ENCODE data around the gene OST4. TPM values are rescaled to one million over a fixed set of nuclear protein-coding genes. Genes with fewer than 3 reads are reported as not detected.
"Not testable (repeated sequence)": the region's sequence is repeated elsewhere in the genome, so short reads cannot be mapped to it uniquely, and the experiment has no call there.

Gene OST4
- 100 to 1,000 TPM; 178 to 207 (median 192) TPM for total RNA-seq
- total RNA-seq (2013), result 434 TPM

GRCh38 chr2:27071277-27071989, at the start of gene OST4:
Gene OST4 (minus strand): TSS chr2:27071654.
- Mint-ChIP-seq H3K4me1 (peaks cover 49 to 70% of the 10 kb centered on the region in 2 donors), H3K9me3 (no peaks in the 10 kb centered on the region), H3K27me3 (ENCODE audit: low read depth in 2 of 2) (no peaks in the 10 kb centered on the region), H3K27ac (peak within 1 kb of the TSS; percentile 90 to 93), H3K4me3 (peak within 1 kb of the TSS; percentile 97), H3K36me3 (no peaks in the 10 kb centered on the region)
- no peaks in the 10 kb centered on the region for H3K9me3 ChIP-seq (ENCODE audit: control insufficient read depth, insufficient read depth, low read length)
- peak within 1 kb of the TSS; percentile 92 for H3K4me3 ChIP-seq (ENCODE audit: low read length)
- ATAC-seq (peak; percentile 90 to 97 (median 92)), DNase-seq (peak; percentile 88 to 94)
- intact Hi-C loops (cut with micrococcal nuclease), result loop anchor here (1.0 kb wide), 3 partner anchors 10 to 20 kb away; partner anchors contain the start of genes AGBL5 and KHK
- peak within 1 kb of the TSS; percentile 87 for H3K27ac ChIP-seq (ENCODE audit: low read length)
- H3K27me3 ChIP-seq (ENCODE audit: control insufficient read depth, insufficient read depth, low read length), result no peaks in the 10 kb centered on the region
- no peak for TF ChIP-seq CTCF (IDR thresholded peaks at IDR 0.05)
- peaks cover 20% of the 10 kb centered on the region for H3K36me3 ChIP-seq (ENCODE audit: control insufficient read depth, insufficient read depth, low read length)
- peaks cover 49% of the 10 kb centered on the region for H3K4me1 ChIP-seq (ENCODE audit: control insufficient read depth, insufficient read depth, low read length)
- WGBS (ENCODE audit: insufficient coverage), result under 1% methylated on average over 86 of the region's 86 CpGs

GRCh38 chr2:27119330-27119670, 47.8 kb upstream of the OST4 start:
- peaks cover 24% of the 10 kb centered on the region for H3K4me1 ChIP-seq (ENCODE audit: control insufficient read depth, insufficient read depth, low read length)
- H3K4me3 ChIP-seq (ENCODE audit: low read length); H3K9me3 Mint-ChIP-seq; H3K27ac Mint-ChIP-seq; H3K36me3 Mint-ChIP-seq; intact Hi-C loops (cut with micrococcal nuclease); DNase-seq; H3K27ac ChIP-seq (ENCODE audit: low read length); ATAC-seq; H3K36me3 ChIP-seq (ENCODE audit: control insufficient read depth, insufficient read depth, low read length); H3K9me3 ChIP-seq (ENCODE audit: control insufficient read depth, insufficient read depth, low read length); H3K27me3 ChIP-seq (ENCODE audit: control insufficient read depth, insufficient read depth, low read length): not testable (repeated sequence)
- peaks cover 9 to 18% of the 10 kb centered on the region in 2 donors for H3K4me1 Mint-ChIP-seq
- 80% methylated on average over 8 of the region's 8 CpGs for WGBS (ENCODE audit: insufficient coverage)
- H3K27me3 Mint-ChIP-seq (ENCODE audit: low read depth in 2 of 2), result peaks cover 13 to 29% of the 10 kb centered on the region in 2 donors
- peak overlapping the region; percentile 60 for H3K4me3 Mint-ChIP-seq

GRCh38 chr2:27118525-27119329, 47.3 kb upstream of the OST4 start, which contains the start of gene CGREF1:
Gene CGREF1 (minus strand): TSS chr2:27119128. CDS start chr2:27104366, 14,762 bp downstream.
- WGBS (ENCODE audit: insufficient coverage), result 4% methylated on average over 84 of the region's 84 CpGs
- peak within 1 kb of the TSS; percentile 60 for H3K4me3 Mint-ChIP-seq
- H3K27ac ChIP-seq (ENCODE audit: low read length), result no peak within 1 kb of the TSS
- peaks cover 9% of the 10 kb centered on the region for H3K27me3 ChIP-seq (ENCODE audit: control insufficient read depth, insufficient read depth, low read length)
- H3K4me1 Mint-ChIP-seq, result peaks cover 9 to 14% of the 10 kb centered on the region in 2 donors
- no peak for TF ChIP-seq CTCF (IDR thresholded peaks at IDR 0.05)
- H3K27me3 Mint-ChIP-seq (ENCODE audit: low read depth in 2 of 2), result peaks cover 13 to 29% of the 10 kb centered on the region in 2 donors
- no peaks in the 10 kb centered on the region for H3K9me3 ChIP-seq (ENCODE audit: control insufficient read depth, insufficient read depth, low read length)
- H3K36me3 ChIP-seq (ENCODE audit: control insufficient read depth, insufficient read depth, low read length), result no peaks in the 10 kb centered on the region
- H3K9me3 Mint-ChIP-seq, result no peaks in the 10 kb centered on the region
- no peak within 1 kb of the TSS for H3K4me3 ChIP-seq (ENCODE audit: low read length)
- peaks cover 20% of the 10 kb centered on the region for H3K4me1 ChIP-seq (ENCODE audit: control insufficient read depth, insufficient read depth, low read length)
- intact Hi-C loops (cut with micrococcal nuclease), result no loop called here
- DNase-seq, result peak in 1 of 2 donors; percentile 34
- no peak for ATAC-seq
- no peaks in the 10 kb centered on the region for H3K36me3 Mint-ChIP-seq
- H3K27ac Mint-ChIP-seq, result no peak within 1 kb of the TSS

GRCh38 chr2:27117995-27118524, 46.6 kb upstream of the OST4 start:
- Histone ChIP-seq H3K4me1 (ENCODE audit: control insufficient read depth, insufficient read depth, low read length) (peaks cover 15% of the 10 kb centered on the region), H3K27ac (ENCODE audit: low read length) (no peak overlapping the region), H3K9me3 (ENCODE audit: control insufficient read depth, insufficient read depth, low read length) (no peaks in the 10 kb centered on the region), H3K27me3 (ENCODE audit: control insufficient read depth, insufficient read depth, low read length) (peaks cover 9% of the 10 kb centered on the region), H3K36me3 (ENCODE audit: control insufficient read depth, insufficient read depth, low read length) (no peaks in the 10 kb centered on the region), H3K4me3 (ENCODE audit: low read length) (no peak overlapping the region)
- no peak overlapping the region for H3K27ac Mint-ChIP-seq
- no peak overlapping the region for H3K4me3 Mint-ChIP-seq
- no peak for TF ChIP-seq CTCF (IDR thresholded peaks at IDR 0.05)
- no peaks in the 10 kb centered on the region for H3K36me3 Mint-ChIP-seq
- peaks cover 13 to 29% of the 10 kb centered on the region in 2 donors for H3K27me3 Mint-ChIP-seq (ENCODE audit: low read depth in 2 of 2)
- 36% methylated on average over 14 of the region's 14 CpGs for WGBS (ENCODE audit: insufficient coverage)
- H3K4me1 Mint-ChIP-seq, result peaks cover 6 to 10% of the 10 kb centered on the region in 2 donors
- ATAC-seq (no peak), DNase-seq (no peak)
- H3K9me3 Mint-ChIP-seq, result no peaks in the 10 kb centered on the region
- intact Hi-C loops (cut with micrococcal nuclease), result no loop called here
